K562 (cell line): ENCODE data around the gene A1BG. TPM values are rescaled to one million over a fixed set of nuclear protein-coding genes. Genes with fewer than 3 reads are reported as not detected.

ENCODE experiments used
- ARID2 ChIP-seq: fragments of 450-650 bp; IDR thresholded peaks from 2 replicates; pipeline ENCODE4 v1.6.1; 2017; ENCODE audit warnings: antibody characterized with exemption, mild to moderate bottlenecking
- CC2D1A ChIP-seq: fragments of 450-650 bp; IDR thresholded peaks from 2 replicates; pipeline ENCODE4 v1.6.1; 2017; ENCODE audit warnings: mild to moderate bottlenecking
- E2F3 ChIP-seq: fragments of 250-450 bp; sonication (Bioruptor Pico); IDR thresholded peaks from 2 replicates; pipeline ENCODE4 v1.4.0; 2020; ENCODE audit warnings: mild to moderate bottlenecking
- MIER1 ChIP-seq: fragments of 450-650 bp; IDR thresholded peaks from 2 replicates; pipeline ENCODE4 v1.6.1; 2016; ENCODE audit warnings: antibody characterized with exemption, mild to moderate bottlenecking, low read depth
- NEUROD1 ChIP-seq: fragments of 150-350 bp; IDR thresholded peaks from 2 replicates; pipeline ENCODE4 v1.6.1; 2014; ENCODE audit warnings: borderline replicate concordance, low read length, low read depth; ENCODE audit not compliant: partially characterized antibody
- SMARCA5 ChIP-seq: fragments of 450-650 bp; IDR thresholded peaks from 2 replicates; pipeline ENCODE4 v1.6.1; 2016
- SREBF2 ChIP-seq: sonication (generic); formaldehyde crosslinking; IDR thresholded peaks from 2 replicates; pipeline ENCODE4 v1.4.0; 2020; ENCODE audit warnings: mild to moderate bottlenecking, missing genetic modification reagents
- TARDBP ChIP-seq: fragments of 450-650 bp; IDR thresholded peaks from 2 replicates; pipeline ENCODE4 v1.6.1; 2016
- TCF7L2 ChIP-seq: fragments of 150-350 bp; IDR thresholded peaks from 2 replicates; pipeline ENCODE4 v1.6.1; 2016; ENCODE audit warnings: low read depth, mild to moderate bottlenecking, low read length, moderate library complexity
- ZFPM2 ChIP-seq: fragments of 250-450 bp; sonication (Bioruptor Pico); IDR thresholded peaks from 2 replicates; pipeline ENCODE4 v1.5.1; 2022; ENCODE audit warnings: mild to moderate bottlenecking
- ZNF239 ChIP-seq: fragments of 250-450 bp; sonication (Bioruptor Pico); IDR thresholded peaks from 2 replicates; pipeline ENCODE4 v1.4.0; 2020; ENCODE audit warnings: mild to moderate bottlenecking
- ZNF431 ChIP-seq: sonication (generic); formaldehyde crosslinking; IDR thresholded peaks from 2 replicates; pipeline ENCODE4 v1.8.0; 2022; ENCODE audit warnings: mild to moderate bottlenecking, missing genetic modification reagents
- ZNF507 ChIP-seq: conservative IDR thresholded peaks from 2 replicates; pipeline ENCODE4 v1.6.1; 2017; ENCODE audit warnings: missing genetic modification characterization, missing compliant biosample characterization
- ZNF592 ChIP-seq: fragments of 450-650 bp; IDR thresholded peaks from 2 replicates; pipeline ENCODE4 v1.6.1; 2017; ENCODE audit warnings: antibody characterized with exemption, mild to moderate bottlenecking
- ZNF696 ChIP-seq: fragments of 250-450 bp; sonication (Bioruptor Pico); conservative IDR thresholded peaks from 2 replicates; pipeline ENCODE4 v1.4.0; 2020; ENCODE audit warnings: mild to moderate bottlenecking, moderate library complexity
- ZNF717 ChIP-seq: fragments of 250-450 bp; sonication (Bioruptor Pico); IDR thresholded peaks from 2 replicates; pipeline ENCODE4 v1.5.0; 2021
- ZNF764 ChIP-seq: fragments of 250-450 bp; sonication (Bioruptor Pico); IDR thresholded peaks from 2 replicates; pipeline ENCODE4 v1.4.0; 2020; ENCODE audit warnings: low read depth, mild to moderate bottlenecking, moderate library complexity
- ZNF785 ChIP-seq: fragments of 250-450 bp; sonication (Bioruptor Pico); IDR thresholded peaks from 2 replicates; pipeline ENCODE4 v1.4.0; 2020; ENCODE audit warnings: mild to moderate bottlenecking
- polyA plus RNA-seq, 8 experiments: library from polyadenylated mRNA; depleted of rRNA in 4 of 8; stranded (reverse) in 5 of 8; unstranded in 3 of 8; fragments of >200 nt; fragmentation: Nextera tagmentation in 2 of 8; fragmentation: Illumina TruSeq in 1 of 8; extraction: Ambion mirVana in 2 of 8; extraction: Trizol in 1 of 8; gene quantifications; 2 replicates each; pipeline versions ENCODE4 v1.2.1 to v1.2.3, GENCODE V29; 2011 to 2014; ENCODE audit warnings: inconsistent platforms in 1 of 8, missing spikeins in 1 of 8
- total RNA-seq, 7 experiments: library from RNA; depleted of rRNA in 6 of 7; stranded (reverse); fragments of >200 nt in 6 of 7; fragmentation: Illumina TruSeq in 2 of 7; extraction: Trizol in 2 of 7; gene quantifications; 2 replicates each; pipeline versions ENCODE4 v1.2.1 to v1.2.3, GENCODE V29; 2011 to 2021; ENCODE audit warnings: low replicate concordance in 1 of 7
- TF ChIP-seq, protein P1 (sequence below), 2 experiments: fragments of 450-650 bp in 1 of 2; IDR thresholded peaks; 2 replicates each; pipeline ENCODE4 v1.6.1; 2011 to 2017; ENCODE audit warnings: low read depth in 2 of 2, antibody characterized with exemption in 1 of 2, borderline replicate concordance in 1 of 2, low read length in 1 of 2, mild to moderate bottlenecking in 1 of 2, mixed read lengths in 1 of 2; ENCODE audit not compliant: control insufficient read depth in 1 of 2
- TF ChIP-seq, protein P2 (sequence below): fragments of 450-650 bp; formaldehyde crosslinking; IDR thresholded peaks from 2 replicates; pipeline ENCODE4 v1.4.0; 2022; ENCODE audit warnings: mild to moderate bottlenecking, moderate library complexity

The A1BG gene
- total and polyA plus RNA-seq, 9 of the 15 experiments (the other 6 are each of a cell fraction or from before 2014, with no cell fraction given): 0.10 to 19.8 (median 2.6) TPM

GRCh38 chr19:58400916-58401839 lies 47.9 kb upstream of the A1BG start (continued):
- TF ChIP-seq ZNF785 (CRISPR knock-in tag): no peak
- TF ChIP-seq, protein P1, sequence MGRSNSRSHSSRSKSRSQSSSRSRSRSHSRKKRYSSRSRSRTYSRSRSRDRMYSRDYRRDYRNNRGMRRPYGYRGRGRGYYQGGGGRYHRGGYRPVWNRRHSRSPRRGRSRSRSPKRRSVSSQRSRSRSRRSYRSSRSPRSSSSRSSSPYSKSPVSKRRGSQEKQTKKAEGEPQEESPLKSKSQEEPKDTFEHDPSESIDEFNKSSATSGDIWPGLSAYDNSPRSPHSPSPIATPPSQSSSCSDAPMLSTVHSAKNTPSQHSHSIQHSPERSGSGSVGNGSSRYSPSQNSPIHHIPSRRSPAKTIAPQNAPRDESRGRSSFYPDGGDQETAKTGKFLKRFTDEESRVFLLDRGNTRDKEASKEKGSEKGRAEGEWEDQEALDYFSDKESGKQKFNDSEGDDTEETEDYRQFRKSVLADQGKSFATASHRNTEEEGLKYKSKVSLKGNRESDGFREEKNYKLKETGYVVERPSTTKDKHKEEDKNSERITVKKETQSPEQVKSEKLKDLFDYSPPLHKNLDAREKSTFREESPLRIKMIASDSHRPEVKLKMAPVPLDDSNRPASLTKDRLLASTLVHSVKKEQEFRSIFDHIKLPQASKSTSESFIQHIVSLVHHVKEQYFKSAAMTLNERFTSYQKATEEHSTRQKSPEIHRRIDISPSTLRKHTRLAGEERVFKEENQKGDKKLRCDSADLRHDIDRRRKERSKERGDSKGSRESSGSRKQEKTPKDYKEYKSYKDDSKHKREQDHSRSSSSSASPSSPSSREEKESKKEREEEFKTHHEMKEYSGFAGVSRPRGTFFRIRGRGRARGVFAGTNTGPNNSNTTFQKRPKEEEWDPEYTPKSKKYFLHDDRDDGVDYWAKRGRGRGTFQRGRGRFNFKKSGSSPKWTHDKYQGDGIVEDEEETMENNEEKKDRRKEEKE (IDR thresholded peaks at IDR 0.05; ENCODE audit: borderline replicate concordance in 1 of 2, control insufficient read depth in 1 of 2, low read depth in 2 of 2, low read length in 1 of 2): no peak
- peak; percentile 97 for TF ChIP-seq NEUROD1
- no peak for TF ChIP-seq ZNF764 (CRISPR knock-in tag)
- peak; percentile 15; the same call in 1 of the 2 replicates for TF ChIP-seq E2F3 (CRISPR knock-in tag)
- no peak for TF ChIP-seq ZFPM2 (CRISPR knock-in tag)
- no peak for TF ChIP-seq SREBF2 (CRISPR knock-in tag)
- no peak for TF ChIP-seq ZNF431
- no peak for TF ChIP-seq SMARCA5
- no peak for TF ChIP-seq MIER1
- no peak for TF ChIP-seq TCF7L2
- no peak for TF ChIP-seq CC2D1A
- no peak for TF ChIP-seq ZNF717 (CRISPR knock-in tag)
- TF ChIP-seq TARDBP: no peak
- no peak for TF ChIP-seq ZNF696 (CRISPR knock-in tag)
- no peak for TF ChIP-seq ZNF239 (CRISPR knock-in tag)
- TF ChIP-seq ZNF592: no peak; the same call in 1 of the 2 replicates
- no peak for TF ChIP-seq ZNF507
- TF ChIP-seq, protein P2, sequence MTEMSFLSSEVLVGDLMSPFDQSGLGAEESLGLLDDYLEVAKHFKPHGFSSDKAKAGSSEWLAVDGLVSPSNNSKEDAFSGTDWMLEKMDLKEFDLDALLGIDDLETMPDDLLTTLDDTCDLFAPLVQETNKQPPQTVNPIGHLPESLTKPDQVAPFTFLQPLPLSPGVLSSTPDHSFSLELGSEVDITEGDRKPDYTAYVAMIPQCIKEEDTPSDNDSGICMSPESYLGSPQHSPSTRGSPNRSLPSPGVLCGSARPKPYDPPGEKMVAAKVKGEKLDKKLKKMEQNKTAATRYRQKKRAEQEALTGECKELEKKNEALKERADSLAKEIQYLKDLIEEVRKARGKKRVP: 0 out of 2 replicates have a peak, but pooled peaks have one; percentile 12
- TF ChIP-seq ARID2: no peak
